ENCODE measurements around the gene AUTS2.

AUTS2 gene

GRCh38 chr7:70312336-70312735 lies 714.1 kb downstream of the AUTS2 start:
- Histone ChIP-seq H3K27me3 (ENCODE audit: control insufficient read depth in 5 of 5, insufficient read depth in 4 of 5, low read length in 5 of 5) (no peaks in the 10 kb centered on the region), H3K4me1 (ENCODE audit: control insufficient read depth in 5 of 5, insufficient read depth in 5 of 5, low read length in 5 of 5) (no peaks in the 10 kb centered on the region), H3K9ac (ENCODE audit: low read length in 5 of 5) (no peak overlapping the region), H3K9me3 (ENCODE audit: control insufficient read depth in 5 of 5, low read length in 5 of 5) (no peaks in the 10 kb centered on the region), H3K27ac (ENCODE audit: low read depth, low read length) (no peak overlapping the region), H3K4me3 (ENCODE audit: low read depth in 1 of 5, low read length in 5 of 5) (no peak overlapping the region), H3K36me3 (ENCODE audit: control insufficient read depth in 5 of 5, insufficient read depth in 5 of 5, low read length in 5 of 5) (no peaks in the 10 kb centered on the region)

GRCh38 chr7:70313271-70313670 lies 715.0 kb downstream of the AUTS2 start:
- no peaks in the 10 kb centered on the region for H3K27me3 ChIP-seq (ENCODE audit: control insufficient read depth in 5 of 5, insufficient read depth in 4 of 5, low read length in 5 of 5)
- no peak overlapping the region for H3K27ac ChIP-seq (ENCODE audit: low read depth, low read length)
- H3K4me3 ChIP-seq (ENCODE audit: low read depth in 1 of 5, low read length in 5 of 5), result no peak overlapping the region
- no peaks in the 10 kb centered on the region for H3K9me3 ChIP-seq (ENCODE audit: control insufficient read depth in 5 of 5, low read length in 5 of 5)
- no peaks in the 10 kb centered on the region for H3K4me1 ChIP-seq (ENCODE audit: control insufficient read depth in 5 of 5, insufficient read depth in 5 of 5, low read length in 5 of 5)
- H3K9ac ChIP-seq (ENCODE audit: low read length in 5 of 5), result no peak overlapping the region
- no peaks in the 10 kb centered on the region for H3K36me3 ChIP-seq (ENCODE audit: control insufficient read depth in 5 of 5, insufficient read depth in 5 of 5, low read length in 5 of 5)

GRCh38 chr7:70313687-70314086 lies 715.4 kb downstream of the AUTS2 start:
- H3K4me1 ChIP-seq (ENCODE audit: control insufficient read depth in 5 of 5, insufficient read depth in 5 of 5, low read length in 5 of 5), result no peaks in the 10 kb centered on the region
- H3K9ac ChIP-seq (ENCODE audit: low read length in 5 of 5), result no peak overlapping the region
- no peaks in the 10 kb centered on the region for H3K27me3 ChIP-seq (ENCODE audit: control insufficient read depth in 5 of 5, insufficient read depth in 4 of 5, low read length in 5 of 5)
- no peak overlapping the region for H3K27ac ChIP-seq (ENCODE audit: low read depth, low read length)
- H3K9me3 ChIP-seq (ENCODE audit: control insufficient read depth in 5 of 5, low read length in 5 of 5), result no peaks in the 10 kb centered on the region
- H3K4me3 ChIP-seq (ENCODE audit: low read depth in 1 of 5, low read length in 5 of 5), result no peak overlapping the region
- no peaks in the 10 kb centered on the region for H3K36me3 ChIP-seq (ENCODE audit: control insufficient read depth in 5 of 5, insufficient read depth in 5 of 5, low read length in 5 of 5)

- no peaks in the 10 kb centered on the region for H3K27me3 ChIP-seq (ENCODE audit: control insufficient read depth in 5 of 5, insufficient read depth in 4 of 5, low read length in 5 of 5)
- no peaks in the 10 kb centered on the region for H3K9me3 ChIP-seq (ENCODE audit: control insufficient read depth in 5 of 5, low read length in 5 of 5)
- H3K9ac ChIP-seq (ENCODE audit: low read length in 5 of 5), result no peak overlapping the region
- no peaks in the 10 kb centered on the region for H3K36me3 ChIP-seq (ENCODE audit: control insufficient read depth in 5 of 5, insufficient read depth in 5 of 5, low read length in 5 of 5)
- H3K4me3 ChIP-seq (ENCODE audit: low read depth in 1 of 5, low read length in 5 of 5), result no peak overlapping the region
- no peak overlapping the region for H3K27ac ChIP-seq (ENCODE audit: low read depth, low read length)
- no peaks in the 10 kb centered on the region for H3K4me1 ChIP-seq (ENCODE audit: control insufficient read depth in 5 of 5, insufficient read depth in 5 of 5, low read length in 5 of 5)
These were observed 715.9 kb downstream of the AUTS2 start for GRCh38 chr7:70314221-70314620.

DNA sequence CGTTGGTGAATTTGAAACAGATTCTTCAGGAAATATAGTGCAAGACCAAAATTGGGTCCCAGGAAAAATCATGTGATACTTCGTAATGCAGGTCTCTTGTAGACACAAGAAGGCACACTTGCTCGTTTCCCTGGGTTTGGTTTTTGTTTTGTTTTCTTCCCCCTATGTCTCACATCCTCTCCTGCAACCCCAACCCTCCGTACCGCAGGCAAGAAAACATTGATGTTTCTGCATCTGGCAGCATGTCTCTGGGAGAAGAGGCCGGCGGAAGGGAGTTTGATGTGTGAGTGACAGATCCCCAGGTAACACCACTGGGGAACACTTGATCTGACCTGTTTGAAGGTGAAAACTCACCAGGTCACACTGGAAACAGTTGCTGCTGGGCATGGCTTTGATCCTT lies 718.5 kb downstream of the AUTS2 start:
- Histone ChIP-seq H3K4me3 (ENCODE audit: low read depth in 1 of 5, low read length in 5 of 5) (no peak overlapping the region), H3K4me1 (ENCODE audit: control insufficient read depth in 5 of 5, insufficient read depth in 5 of 5, low read length in 5 of 5) (no peaks in the 10 kb centered on the region), H3K36me3 (ENCODE audit: control insufficient read depth in 5 of 5, insufficient read depth in 5 of 5, low read length in 5 of 5) (no peaks in the 10 kb centered on the region), H3K9me3 (ENCODE audit: control insufficient read depth in 5 of 5, low read length in 5 of 5) (no peaks in the 10 kb centered on the region), H3K9ac (ENCODE audit: low read length in 5 of 5) (no peak overlapping the region), H3K27me3 (ENCODE audit: control insufficient read depth in 5 of 5, insufficient read depth in 4 of 5, low read length in 5 of 5) (no peaks in the 10 kb centered on the region), H3K27ac (ENCODE audit: low read depth, low read length) (no peak overlapping the region)

DNA sequence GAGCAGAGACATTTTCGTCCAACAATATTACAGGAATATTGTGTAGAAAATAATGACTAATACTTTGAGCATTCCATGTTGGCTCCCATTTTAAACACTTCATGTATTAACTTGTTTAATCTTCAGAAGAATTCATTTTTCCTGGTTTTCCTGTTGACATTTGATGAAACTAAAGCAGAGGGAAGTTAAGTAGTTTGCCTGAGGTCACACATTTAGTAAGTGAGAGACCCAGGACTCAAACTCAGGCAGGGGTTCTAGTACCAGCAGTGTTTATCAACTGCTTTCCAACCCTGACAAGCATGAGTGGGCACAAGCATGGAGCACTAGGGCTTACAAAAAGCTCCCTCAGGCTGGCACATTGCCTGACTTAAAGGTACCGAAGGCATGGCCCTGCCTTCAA lies 719.1 kb downstream of the AUTS2 start:
- no peaks in the 10 kb centered on the region for H3K4me1 ChIP-seq (ENCODE audit: control insufficient read depth in 5 of 5, insufficient read depth in 5 of 5, low read length in 5 of 5)
- H3K9ac ChIP-seq (ENCODE audit: low read length in 5 of 5), result no peak overlapping the region
- H3K27me3 ChIP-seq (ENCODE audit: control insufficient read depth in 5 of 5, insufficient read depth in 4 of 5, low read length in 5 of 5), result no peaks in the 10 kb centered on the region
- H3K27ac ChIP-seq (ENCODE audit: low read depth, low read length), result no peak overlapping the region
- H3K9me3 ChIP-seq (ENCODE audit: control insufficient read depth in 5 of 5, low read length in 5 of 5), result no peaks in the 10 kb centered on the region
- H3K36me3 ChIP-seq (ENCODE audit: control insufficient read depth in 5 of 5, insufficient read depth in 5 of 5, low read length in 5 of 5), result no peaks in the 10 kb centered on the region
- H3K4me3 ChIP-seq (ENCODE audit: low read depth in 1 of 5, low read length in 5 of 5), result no peak overlapping the region

DNA sequence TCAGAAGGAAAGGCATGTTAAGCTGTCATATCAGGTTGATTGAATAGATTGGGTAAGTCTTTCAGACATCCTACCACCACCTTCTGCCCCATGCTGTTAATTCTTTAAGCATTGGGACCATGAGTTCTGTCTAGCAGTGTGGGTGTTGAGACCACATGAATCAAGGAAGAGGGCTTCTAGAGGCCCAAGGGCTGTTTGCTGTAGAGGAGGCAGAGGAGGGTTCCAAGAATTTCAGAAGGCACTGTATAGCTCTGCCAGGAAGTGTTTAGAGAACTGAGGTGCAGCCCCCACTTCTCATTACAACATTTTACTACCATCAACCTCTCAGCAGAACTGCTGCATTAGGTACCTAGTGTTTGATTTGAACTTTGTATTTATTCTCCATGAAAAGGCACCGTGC lies 720.2 kb downstream of the AUTS2 start:
- Histone ChIP-seq H3K4me3 (ENCODE audit: low read depth in 1 of 5, low read length in 5 of 5) (no peak overlapping the region), H3K36me3 (ENCODE audit: control insufficient read depth in 5 of 5, insufficient read depth in 5 of 5, low read length in 5 of 5) (no peaks in the 10 kb centered on the region), H3K9ac (ENCODE audit: low read length in 5 of 5) (no peak overlapping the region), H3K9me3 (ENCODE audit: control insufficient read depth in 5 of 5, low read length in 5 of 5) (no peaks in the 10 kb centered on the region), H3K27ac (ENCODE audit: low read depth, low read length) (no peak overlapping the region), H3K4me1 (ENCODE audit: control insufficient read depth in 5 of 5, insufficient read depth in 5 of 5, low read length in 5 of 5) (no peaks in the 10 kb centered on the region), H3K27me3 (ENCODE audit: control insufficient read depth in 5 of 5, insufficient read depth in 4 of 5, low read length in 5 of 5) (no peaks in the 10 kb centered on the region)

DNA sequence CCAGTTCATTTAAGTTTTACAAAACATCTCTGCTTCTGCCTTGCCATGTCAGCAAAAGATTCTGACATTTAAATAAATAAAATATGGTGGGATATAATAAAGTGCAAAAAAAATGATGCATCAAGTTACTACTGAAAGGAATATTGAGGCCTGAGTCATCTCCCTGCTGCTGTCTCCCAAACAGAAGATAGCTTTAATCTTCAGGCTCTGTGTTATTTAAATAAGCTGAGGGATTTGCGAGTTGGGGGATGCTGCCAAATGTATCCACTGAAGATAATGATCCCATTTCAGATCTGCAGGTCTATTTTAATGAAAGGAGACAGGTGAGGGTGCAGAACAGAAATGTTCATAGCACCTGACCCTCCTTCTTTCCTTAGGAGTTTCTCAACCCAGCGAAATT lies 720.8 kb downstream of the AUTS2 start:
- Histone ChIP-seq H3K27ac (ENCODE audit: low read depth, low read length) (no peak overlapping the region), H3K4me1 (ENCODE audit: control insufficient read depth in 5 of 5, insufficient read depth in 5 of 5, low read length in 5 of 5) (no peaks in the 10 kb centered on the region)

DNA sequence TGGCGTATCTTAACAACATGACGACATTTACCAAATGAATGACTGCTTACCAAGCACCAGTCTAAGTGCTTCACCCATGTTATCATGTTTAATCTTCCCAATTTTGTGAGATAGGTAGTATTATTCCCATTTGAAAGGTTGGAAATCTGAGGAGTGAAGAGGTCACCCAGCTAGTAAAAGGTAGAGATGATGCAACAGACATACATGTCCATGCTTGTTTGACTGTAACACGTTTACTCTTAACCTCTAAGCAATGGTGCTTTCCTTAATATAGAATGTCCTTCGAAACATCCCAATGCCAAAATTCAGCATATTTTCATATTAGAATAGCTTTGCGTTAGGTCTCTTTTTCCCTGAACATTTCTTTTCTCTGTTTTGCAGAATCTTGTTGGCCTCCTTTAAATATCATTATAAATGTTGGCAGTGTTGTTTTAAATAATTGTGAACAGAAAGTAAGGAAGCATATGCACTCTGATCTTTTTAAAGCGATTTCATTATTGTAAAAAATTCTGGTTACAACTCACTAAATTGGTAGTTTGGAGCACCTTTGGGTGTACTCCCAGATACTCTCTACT lies 722.8 kb downstream of the AUTS2 start:
- H3K4me3 ChIP-seq (ENCODE audit: low read depth in 1 of 5, low read length in 5 of 5), result no peak overlapping the region
- no peaks in the 10 kb centered on the region for H3K27me3 ChIP-seq (ENCODE audit: control insufficient read depth in 5 of 5, insufficient read depth in 4 of 5, low read length in 5 of 5)
- peaks cover 0 to 5% (median 0%) of the 10 kb centered on the region in 5 donors for H3K9me3 ChIP-seq (ENCODE audit: control insufficient read depth in 5 of 5, low read length in 5 of 5)
- no peak overlapping the region for H3K9ac ChIP-seq (ENCODE audit: low read length in 5 of 5)
- H3K27ac ChIP-seq (ENCODE audit: low read depth, low read length), result no peak overlapping the region
- no peaks in the 10 kb centered on the region for H3K4me1 ChIP-seq (ENCODE audit: control insufficient read depth in 5 of 5, insufficient read depth in 5 of 5, low read length in 5 of 5)
- H3K36me3 ChIP-seq (ENCODE audit: control insufficient read depth in 5 of 5, insufficient read depth in 5 of 5, low read length in 5 of 5), result no peaks in the 10 kb centered on the region

More for the DNA sequence above, 720.8 kb downstream of the AUTS2 start:
- Histone ChIP-seq H3K4me3 (ENCODE audit: low read depth in 1 of 5, low read length in 5 of 5) (no peak overlapping the region), H3K36me3 (ENCODE audit: control insufficient read depth in 5 of 5, insufficient read depth in 5 of 5, low read length in 5 of 5) (no peaks in the 10 kb centered on the region), H3K9ac (ENCODE audit: low read length in 5 of 5) (no peak overlapping the region), H3K27me3 (ENCODE audit: control insufficient read depth in 5 of 5, insufficient read depth in 4 of 5, low read length in 5 of 5) (no peaks in the 10 kb centered on the region), H3K9me3 (ENCODE audit: control insufficient read depth in 5 of 5, low read length in 5 of 5) (peaks cover 0 to 5% (median 0%) of the 10 kb centered on the region in 5 donors)

DNA sequence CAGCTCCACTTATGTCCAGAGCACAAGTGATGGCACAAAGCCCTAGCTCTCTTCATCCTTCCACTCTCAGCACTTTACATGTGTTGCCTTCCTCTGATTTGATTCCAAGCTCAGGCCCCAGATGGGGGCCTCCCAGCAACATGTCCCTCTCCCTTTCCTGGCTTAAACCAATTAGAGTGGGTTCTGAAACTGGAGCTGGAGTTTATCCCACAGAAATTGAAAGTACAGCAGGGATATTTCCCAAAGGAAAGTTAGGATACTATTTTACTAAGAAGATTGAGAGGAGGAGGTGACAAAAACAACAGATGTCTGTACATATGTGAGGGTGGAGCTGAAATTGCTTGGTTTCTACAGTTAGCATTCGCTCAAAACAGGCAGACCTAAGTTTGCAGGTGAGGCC lies 724.6 kb downstream of the AUTS2 start:
- peaks cover 0 to 5% (median 0%) of the 10 kb centered on the region in 5 donors for H3K9me3 ChIP-seq (ENCODE audit: control insufficient read depth in 5 of 5, low read length in 5 of 5)
- H3K27ac ChIP-seq (ENCODE audit: low read depth, low read length), result no peak overlapping the region
- H3K36me3 ChIP-seq (ENCODE audit: control insufficient read depth in 5 of 5, insufficient read depth in 5 of 5, low read length in 5 of 5), result no peaks in the 10 kb centered on the region
- H3K27me3 ChIP-seq (ENCODE audit: control insufficient read depth in 5 of 5, insufficient read depth in 4 of 5, low read length in 5 of 5), result no peaks in the 10 kb centered on the region
- no peak overlapping the region for H3K9ac ChIP-seq (ENCODE audit: low read length in 5 of 5)
- H3K4me1 ChIP-seq (ENCODE audit: control insufficient read depth in 5 of 5, insufficient read depth in 5 of 5, low read length in 5 of 5), result no peaks in the 10 kb centered on the region
- H3K4me3 ChIP-seq (ENCODE audit: low read depth in 1 of 5, low read length in 5 of 5), result no peak overlapping the region
